GM04503 (cell line): ENCODE measurements around the gene MGLL.

Experiments used
- DNase-seq: peaks from one replicate; pipeline ENCODE4 v3.0.0-alpha.2; 2012; ENCODE audit warnings: low read depth

Gene MGLL

DNA sequence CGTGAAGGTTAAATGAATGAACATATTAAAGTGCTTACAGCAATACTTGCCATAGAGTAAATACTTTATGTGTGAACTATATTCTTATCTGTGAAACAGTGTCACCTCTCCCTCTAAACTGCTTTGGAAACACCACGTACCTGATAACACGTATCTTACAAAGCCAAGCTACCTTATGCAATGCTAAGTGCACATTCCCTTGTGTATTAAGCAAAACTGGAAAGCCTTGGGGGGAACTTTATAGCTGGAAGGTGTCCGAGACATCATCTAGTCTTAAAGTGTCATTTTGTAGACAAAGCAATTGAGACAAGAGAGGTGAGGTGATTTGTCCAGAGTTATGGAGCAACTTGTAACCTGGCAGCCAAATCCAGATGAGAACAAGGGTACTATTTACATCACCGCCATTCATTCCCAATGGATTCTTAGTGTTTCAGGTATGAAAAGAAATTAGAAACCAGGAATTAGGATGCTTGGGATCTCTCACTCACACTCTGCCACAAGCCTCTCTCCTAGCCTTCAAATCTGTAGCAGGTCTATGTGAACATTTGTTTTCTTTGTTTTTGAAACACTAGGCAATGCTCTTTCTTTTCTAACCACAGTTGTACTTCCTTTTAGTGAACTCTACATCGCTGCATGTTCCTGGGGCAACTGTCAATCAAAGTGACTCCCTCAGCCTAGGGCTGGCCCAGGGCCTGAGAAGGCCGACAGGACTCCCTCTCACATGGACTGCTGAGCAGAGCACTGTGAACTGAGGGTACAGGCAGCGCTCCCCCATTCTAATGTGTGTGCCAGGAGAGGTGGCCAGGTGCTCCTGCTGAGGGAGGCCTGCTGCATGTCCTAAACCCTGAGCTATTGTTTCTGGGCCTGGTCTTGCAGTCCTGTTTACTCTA lies 13.9 kb upstream of the MGLL start:
- no peak for DNase-seq

DNA sequence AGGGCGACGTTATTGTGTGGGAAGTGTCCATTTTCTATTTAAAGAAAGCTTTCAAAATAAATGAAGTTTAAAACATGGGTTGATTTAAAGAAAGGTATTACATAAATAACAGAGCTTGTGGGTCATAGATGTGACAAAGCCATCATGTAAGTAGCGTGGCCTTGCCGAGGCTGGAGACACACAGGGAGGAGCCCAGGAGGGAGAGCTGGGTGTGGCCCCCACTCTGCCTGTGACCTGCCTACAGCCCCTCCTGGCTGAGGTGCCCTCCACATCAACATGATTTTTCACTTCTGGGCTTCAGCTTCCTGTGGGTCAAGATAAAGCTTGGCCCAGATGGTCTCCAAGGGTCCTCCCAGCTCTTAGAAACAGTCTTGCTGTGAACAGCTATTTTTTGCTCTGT lies 12.5 kb upstream of the MGLL start:
- DNase-seq, result no peak

DNA sequence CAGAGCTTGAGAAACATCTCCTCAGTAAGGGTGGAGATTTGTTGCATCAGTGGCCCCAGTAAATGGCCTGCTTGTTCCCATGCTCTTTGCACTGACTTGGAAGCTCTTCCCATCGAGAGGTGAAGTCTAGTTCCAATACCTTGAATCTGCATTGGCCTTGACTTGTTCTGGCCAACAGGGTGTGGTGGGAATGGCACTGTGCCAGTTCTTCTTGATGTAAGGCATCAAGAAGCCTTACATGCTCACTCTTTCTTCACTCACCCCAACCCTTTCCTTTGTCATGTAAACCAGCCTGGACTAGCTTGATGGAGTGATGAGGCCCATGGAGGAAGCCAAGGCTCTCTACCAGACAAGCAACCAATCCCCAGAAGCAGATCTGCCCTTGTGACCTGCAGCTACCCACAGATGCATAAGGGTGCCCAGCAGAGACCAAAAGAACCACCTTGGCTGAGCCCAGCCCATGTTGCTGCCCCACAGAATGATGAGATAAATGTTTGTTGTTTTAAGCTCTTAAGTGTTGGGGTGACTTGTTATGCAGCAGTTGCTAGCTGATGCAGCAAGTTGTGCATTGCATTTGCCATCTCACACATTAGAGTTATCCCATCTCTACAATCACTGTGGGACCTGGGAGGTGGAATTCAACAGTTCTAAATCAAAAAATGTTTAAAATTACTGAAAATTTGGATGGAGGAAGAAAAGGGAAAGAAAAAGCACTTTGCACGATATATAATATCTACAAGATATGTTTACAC lies 11.1 kb upstream of the MGLL start:
- no peak for DNase-seq

DNA sequence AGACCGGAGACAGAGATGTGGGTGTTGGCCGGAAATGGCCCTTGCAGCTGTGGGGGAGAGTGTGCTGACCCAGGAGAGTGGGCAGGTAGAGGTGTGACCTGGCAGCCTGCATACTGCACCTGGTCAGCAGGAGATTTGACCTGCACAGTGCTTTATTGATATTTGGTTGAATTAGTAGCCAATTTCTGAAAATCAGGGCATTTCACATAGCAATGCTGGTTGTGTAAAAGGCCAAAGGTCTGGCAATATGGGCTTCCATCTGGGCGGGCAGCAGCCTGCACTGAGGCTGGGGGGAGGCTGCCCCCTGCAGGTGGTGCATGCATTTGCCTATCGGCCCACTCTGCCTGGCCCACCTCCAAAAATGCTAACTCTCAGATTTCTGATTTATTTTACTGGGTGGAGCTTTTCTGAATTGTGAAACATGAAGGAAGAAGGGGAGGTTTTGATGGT lies 9.4 kb upstream of the MGLL start:
- DNase-seq, result no peak

DNA sequence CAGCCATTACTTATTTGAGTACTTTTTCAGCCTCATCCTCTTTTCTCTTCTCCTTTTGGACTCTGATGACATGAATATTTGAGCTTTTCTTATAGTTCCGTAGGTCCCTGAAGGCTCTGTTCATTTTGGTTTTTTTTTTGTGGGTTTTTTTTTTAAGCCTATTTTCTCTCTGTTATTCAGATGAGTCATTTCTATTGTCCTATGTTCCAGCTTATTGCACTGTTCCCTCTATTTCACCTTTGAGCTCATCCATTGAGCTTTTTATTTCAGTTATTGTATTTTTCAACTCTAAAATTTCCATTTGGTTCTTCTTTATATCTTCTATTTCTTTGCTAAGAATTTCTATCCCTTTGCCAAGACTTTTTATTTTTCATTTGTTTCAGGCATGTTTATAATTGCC lies 7.2 kb upstream of the MGLL start:
- no peak for DNase-seq

DNA sequence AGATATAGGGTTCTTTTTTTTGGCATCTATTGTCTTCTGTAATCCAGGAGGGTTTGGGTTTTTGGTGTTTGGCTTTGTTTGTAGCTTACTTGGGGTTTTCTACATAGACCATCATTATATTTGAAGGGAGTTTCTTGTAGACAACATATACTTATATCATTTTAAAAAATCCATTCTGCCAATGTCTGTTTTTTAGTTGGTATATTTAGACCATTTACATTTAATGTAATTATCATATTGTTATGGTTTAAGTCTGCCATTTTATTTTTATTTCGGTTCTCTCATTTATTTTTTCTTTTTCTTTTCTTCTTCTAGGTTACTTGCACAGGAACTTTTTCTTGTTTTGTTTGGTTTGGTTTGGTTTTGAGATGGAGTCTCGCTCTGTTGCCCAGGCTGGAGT lies 5.5 kb upstream of the MGLL start:
- no peak for DNase-seq

DNA sequence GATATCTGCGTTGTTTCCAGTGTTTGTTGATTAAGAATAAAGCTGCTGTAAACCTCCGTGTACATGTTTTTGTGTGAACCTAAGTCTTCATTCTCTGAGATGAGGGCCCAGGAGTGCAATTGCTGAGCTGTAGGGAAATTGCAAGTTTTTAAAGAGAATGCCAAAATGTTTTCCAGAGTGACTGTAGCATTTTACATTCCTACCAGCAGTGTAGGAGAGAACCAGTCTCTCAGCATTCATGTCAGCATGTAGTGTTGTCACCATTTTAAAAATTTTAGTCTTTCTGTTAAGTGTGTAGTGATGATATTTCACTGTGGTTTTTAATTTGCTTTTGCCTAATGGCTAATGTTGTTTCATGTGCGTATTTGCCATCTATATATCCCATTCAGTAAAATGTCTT lies 3.4 kb upstream of the MGLL start:
- no peak for DNase-seq

DNA sequence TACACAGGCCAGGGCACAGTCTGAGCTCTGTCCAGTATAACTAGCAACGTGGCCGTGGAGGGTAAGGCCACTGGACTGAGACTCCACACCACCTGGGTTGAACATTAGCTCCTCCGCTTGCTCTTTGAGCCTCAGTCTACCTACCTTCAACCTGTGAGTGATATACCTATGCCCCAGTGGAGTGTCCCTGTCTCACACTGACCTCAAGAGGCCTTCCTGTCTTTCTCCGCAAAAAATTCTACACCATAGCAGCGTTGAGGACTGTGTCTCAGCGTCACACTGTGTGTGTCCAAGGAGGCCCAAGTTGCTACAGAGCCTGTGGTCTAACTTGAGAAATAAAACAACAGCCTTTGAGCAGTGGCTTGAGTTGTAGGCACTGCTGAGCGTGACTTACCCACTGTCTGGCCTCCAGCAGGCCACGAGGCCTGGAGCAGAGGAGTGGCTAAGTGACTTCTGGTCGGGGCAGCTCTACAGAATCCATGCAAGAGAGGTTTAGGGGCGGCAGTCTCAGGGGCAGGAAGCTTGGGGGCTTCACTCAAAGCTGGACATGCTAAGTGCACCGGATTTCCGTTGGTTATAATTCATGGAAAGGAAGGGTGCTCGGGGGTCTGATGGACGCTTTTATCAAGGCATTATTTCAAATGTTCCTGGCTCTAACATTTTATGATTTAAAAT lies 2.0 kb upstream of the MGLL start:
- DNase-seq, result no peak

DNA sequence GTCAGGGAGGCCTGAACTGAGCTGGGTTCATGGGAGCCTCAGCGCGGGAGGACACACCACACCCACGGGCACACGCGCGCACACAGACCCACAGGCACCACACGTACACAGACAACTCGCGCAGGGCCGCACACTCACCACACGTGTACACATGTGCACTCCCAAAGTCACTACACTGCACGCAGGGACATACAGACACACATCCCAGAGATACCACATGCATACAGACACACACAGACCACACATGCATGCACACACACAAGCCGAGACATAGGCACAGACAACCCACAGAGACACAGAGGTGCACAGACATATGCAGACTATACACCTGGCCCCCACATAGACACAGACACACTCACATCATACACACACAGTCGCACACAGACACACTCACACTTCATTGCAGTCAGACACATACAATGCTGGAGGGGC lies 1.1 kb upstream of the MGLL start:
- DNase-seq, result no peak

DNA sequence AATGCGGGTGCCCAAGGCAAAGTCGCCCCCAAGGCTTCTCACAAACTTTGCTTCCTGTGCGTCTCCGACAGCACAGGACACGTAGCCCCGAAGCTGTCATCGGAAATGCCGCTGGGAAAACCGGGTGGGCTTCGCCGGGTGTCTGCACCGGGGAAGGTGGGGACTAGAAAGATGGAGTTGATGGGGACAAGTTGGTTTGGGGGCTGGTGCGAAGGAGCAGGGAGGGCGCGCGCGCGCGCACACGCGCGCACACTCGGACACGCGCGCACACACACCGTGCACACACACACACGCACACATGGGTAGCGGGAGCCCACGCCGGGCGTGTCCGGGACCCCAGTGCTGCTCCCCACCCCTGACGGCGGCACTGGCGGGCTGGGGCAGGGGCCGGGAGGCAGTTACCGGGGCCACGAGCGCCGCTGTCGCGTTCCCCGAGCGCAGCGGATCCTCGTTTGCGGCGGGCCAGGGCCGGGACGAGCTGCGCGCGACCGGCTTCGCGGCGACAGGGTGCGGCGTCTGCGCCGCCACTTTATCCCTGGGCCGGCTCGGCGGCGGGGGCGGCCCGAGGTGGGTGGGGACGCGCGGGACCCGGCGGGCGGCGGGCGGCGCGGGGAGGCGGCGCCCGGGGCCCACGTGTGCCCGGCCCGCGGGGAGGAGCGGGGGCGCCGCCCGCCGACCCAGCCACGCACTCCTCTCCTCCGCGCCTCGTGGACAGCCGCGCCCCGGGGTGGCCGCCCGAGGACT lies 539 bp upstream of the MGLL start:
- no peak for DNase-seq

DNA sequence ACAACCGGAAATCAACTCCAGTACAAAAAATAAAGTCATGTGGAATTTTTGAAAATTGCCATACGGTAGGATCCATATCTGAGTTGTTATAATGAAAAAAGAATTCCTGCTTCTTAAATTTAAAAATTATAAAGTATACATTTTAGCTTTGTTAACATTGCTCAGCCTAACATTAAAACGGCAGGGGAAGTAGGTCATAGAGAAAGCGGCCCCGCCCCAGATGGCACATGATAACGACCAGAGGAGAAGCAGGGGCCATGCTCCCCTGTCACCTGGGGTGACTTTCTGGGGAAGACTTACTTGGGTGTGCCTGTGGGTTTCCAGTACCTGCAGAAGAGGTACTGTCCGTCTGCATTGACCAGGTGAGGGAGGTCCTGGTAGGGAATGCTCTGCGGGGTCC lies 921 bp downstream of the MGLL start:
- no peak for DNase-seq

DNA sequence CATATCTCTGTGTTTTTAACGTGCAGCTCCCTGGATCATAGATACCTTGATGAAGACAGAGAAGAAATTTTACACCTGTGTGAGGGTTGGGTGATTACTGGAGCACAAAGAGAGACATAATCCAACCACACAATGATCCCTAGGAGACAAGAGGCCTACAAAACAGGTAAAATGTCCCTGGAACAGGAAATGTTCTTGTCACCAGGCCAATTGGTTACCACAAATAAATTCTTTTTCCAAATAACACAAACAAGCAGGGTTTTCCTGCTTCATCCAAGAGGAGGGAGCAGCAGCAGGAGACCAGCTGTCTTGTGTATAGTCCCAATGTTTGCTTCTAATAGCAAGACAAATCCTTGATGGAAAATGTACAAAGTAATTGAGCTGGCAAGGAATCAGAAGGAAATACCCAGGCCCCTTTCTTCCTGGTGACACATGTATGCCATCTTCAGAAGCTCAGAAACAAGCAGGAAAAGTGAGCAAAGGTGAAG lies 1.4 kb downstream of the MGLL start:
- DNase-seq, result no peak

DNA sequence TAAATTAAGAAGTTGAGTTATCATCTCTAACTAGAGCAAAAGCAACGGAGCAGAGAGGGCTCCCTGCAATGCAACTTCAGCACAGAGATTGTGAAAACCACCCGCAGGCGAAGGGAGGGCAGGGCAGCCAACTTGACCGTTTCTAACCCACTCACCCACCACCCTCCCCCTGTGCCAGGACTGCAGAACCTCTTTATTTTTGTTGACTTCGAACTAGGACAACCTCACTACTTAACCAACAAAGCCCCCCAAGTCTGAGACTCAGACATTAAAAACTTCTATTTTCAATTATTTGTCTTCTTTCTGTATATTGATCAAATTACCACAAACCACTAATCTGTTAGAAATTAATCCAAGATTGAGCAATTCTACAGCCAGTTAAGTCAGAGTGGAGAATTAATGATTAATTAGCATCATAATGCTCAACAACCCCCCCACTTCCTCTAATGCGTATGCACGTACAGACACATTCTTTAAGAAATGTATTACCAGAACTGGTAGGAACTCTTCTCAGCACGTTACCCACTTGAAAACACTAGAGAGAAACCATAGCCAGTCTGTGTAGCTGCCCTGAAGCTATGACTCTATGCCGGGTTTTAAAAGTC lies 2.0 kb downstream of the MGLL start:
- no peak for DNase-seq

DNA sequence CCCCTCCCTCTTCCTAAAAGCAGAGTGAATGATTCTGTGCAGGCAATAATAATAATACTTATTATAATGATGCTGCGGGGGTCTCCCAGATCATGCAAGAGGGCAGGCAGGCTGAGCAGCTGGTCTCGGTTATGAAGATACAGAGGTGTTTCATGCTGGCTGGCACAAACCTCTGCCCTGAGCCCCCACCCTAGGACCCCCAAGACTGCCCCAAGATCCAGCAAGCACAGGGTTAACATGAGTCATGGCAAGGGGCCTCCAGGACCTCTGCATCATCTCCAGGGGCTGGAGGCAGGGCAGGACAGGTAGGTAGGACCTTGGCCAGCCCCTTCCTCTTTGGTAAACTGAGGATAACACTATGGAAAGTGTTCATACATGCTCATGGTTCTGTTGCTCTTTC lies 2.7 kb downstream of the MGLL start:
- no peak for DNase-seq

DNA sequence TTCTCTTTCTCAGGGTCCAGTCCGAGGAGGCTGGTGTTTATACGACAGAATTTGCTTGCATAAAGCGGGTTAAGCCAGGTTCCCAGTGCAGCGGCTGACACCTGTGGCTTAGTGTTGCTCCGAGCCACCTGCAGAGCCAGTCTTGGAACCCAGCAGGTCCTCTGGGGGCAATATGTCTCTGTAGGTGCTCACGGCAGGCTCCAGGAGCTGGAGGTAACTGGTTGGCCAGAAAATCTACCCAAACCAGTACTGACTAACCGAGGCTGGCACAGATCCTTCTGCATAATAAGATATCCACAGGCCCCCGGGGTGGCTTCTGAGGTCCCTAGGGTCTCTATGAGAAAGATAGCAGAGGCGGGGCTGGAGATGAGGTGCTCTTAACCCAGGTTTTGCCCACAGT lies 3.2 kb downstream of the MGLL start:
- no peak for DNase-seq

DNA sequence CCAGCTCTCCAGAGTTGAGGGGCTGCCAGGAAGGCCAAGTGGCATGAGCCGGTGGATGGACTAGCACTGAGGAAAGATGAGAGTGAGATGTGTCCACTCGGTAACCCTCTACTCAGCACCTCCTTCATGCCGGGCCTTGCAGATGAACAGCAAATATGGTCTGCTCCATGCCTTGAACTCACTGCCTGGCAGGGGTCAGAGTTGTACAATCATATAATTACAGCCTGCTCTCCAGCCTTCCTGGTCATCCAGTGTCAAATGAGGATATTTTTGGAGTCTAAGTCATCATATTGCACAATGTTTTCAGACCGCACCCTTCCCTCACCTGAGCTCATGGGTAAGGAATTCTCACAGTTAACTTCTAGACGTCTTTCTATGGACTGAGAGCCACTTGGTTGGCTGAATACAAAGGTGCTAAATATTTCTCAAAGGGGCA lies 4.9 kb downstream of the MGLL start:
- DNase-seq, result peak; percentile 76

DNA sequence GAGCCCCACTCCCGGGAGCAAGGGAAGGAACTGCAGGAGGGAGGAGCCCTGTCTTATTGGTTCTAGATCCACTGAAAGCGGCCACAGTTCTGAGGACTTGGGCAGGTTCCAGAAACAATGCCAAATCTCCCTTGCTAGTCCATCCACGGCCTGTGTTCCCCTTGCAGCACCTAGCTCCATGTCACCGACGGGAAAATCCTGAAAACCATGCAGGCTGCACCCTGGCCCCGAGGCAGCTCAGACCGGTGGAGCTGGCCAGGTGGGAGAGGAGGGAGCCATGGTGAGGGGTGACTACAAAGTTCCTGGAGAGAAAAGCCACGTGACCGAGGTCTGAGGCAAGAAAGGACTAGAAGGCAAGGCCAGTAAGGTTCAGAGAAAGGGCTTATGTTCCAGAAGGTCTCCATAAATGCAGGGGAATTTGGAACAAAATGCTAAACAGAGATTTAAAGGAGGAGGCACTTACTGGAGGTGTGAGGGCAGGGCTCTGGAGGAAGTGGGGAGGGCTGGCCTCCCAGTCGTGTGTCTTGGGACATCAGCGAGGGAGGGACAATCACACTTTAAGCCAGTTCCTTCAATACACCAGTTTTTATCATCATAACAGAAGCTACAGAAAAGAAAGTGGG lies 5.4 kb downstream of the MGLL start:
- no peak for DNase-seq

DNA sequence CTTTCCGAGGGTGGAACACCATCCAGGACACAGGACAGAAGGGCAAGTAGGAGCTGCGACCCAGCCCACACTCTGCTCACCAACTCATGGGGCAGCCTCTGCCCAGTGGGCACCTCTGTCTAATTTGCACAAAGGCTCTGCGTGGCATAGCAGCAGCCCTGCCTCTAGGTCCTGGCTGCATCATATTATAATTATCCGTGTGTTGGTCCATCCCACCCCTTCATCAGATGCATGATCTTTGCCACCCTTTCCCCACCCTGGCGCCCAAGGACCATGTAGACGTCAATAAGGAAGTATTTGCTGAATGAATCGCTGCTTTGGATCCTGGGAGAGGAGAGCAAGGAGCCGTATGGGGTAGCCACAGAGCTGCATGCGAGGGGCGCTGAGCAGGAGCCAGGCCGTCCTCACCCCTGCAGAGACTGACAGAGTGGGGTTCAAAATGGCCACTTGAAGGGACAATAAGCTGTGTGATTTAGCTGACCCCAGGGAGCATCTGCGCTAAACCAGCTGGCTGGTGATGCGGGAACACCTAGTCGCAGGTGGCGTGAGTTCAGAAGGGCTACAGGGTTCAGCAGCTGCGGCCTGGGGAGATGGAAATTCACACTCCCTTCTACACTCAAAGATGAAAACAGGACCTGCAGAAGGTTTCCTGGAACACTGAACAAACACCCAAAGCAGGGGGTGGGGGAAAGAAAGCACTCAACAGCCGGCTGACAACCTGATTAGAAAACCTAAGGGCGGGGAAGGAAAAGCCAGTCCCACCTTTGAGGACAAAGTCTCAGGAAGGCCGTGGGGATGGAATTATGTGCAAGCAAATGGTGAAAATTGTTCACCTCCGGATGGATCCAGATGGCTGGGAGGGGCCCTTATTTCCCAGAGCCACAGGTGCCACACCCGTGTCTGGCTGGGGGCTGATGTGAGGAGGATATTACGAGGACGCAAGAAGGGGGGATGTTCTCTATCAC lies 6.4 kb downstream of the MGLL start:
- DNase-seq, result no peak

DNA sequence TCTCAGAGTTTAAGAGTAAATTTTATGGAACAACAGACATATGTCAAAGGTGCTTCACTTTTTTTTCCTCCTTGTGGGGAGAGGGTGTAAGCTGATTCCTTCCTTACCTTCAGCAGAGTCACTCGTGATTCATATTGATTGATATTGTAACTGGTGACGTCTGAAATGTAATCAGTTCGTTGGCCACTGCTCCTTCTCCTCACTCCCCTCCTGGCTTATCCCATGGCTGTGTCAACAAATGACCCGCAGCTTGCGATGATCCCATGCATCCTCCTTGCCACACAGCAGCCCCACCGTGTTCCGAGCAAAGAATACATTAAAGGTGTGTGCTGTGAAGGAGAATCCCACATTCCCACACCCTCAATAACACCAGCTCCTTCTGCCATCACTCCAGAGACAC lies 7.3 kb downstream of the MGLL start:
- no peak for DNase-seq

DNA sequence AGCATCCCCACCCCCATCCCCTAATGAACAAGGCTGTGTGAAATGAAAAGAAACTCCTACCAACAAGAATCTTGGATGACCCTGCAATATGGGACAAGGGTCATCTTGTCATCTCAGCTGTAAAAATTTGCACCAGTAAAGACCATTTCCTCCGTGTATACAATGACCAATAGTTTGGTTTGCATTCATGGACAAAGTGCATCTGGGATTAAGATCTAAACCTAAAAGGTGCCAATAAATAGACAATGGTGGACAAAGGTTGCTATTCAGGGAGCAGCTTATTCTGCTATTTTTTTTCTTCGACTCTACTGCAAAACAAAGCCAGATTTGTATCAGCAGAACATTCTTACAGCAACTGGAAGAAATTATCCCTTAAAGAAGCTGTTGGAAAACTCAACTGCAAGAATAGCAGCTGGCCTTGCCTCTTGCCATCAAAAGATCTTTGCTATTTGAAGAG lies 8.0 kb downstream of the MGLL start:
- DNase-seq, result no peak
